Measurements from ENCODE around the gene WDR86. TPM values are rescaled to one million over a fixed set of nuclear protein-coding genes. Genes with fewer than 3 reads are reported as not detected.

WDR86 gene
- polyA plus RNA-seq, 1 donor from 2014 or later, result 46.2 TPM

DNA sequence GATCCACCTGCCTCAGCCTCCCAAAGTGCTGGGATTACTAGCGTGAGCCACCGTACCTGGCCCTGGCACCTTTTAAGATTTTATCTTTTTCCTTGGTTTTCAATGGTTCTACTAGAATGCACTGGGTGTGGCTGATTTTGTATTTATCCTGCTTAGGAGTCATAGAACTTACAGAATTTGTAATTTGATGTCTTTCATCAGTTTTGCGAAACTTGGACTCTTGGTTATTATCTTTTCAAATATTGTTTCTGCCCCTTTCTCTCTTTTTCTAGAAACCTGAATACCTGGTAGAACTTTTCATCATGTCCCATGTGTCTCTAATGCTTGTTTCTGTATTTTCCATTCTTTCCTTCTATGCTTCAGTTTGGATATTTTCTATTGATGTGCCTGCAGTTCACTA, 71.0 kb downstream of the WDR86 start:
- Histone ChIP-seq H3K4me2 (ENCODE audit: low read length) (no peak overlapping the region), H3K9me3 (ENCODE audit: low read length) (no peaks in the 10 kb centered on the region), H3F3A (ENCODE audit: insufficient read depth, low read length, poor library complexity, severe bottlenecking) (no peaks in the 10 kb centered on the region), H3K9me2 (ENCODE audit: insufficient read depth, low read length) (no peaks in the 10 kb centered on the region), H3K4me3 (ENCODE audit: low read length) (no peak overlapping the region), H3K27me3 (ENCODE audit: insufficient read depth, low read depth, low read length) (no peaks in the 10 kb centered on the region), H3K36me3 (ENCODE audit: insufficient read depth, low read length) (no peaks in the 10 kb centered on the region), H3K79me2 (replicated peaks; ENCODE audit: insufficient read depth, low read length) (peaks cover 3% of the 10 kb centered on the region), H3K9ac (ENCODE audit: low read length) (no peak overlapping the region), H3K27ac (ENCODE audit: low read length) (no peak overlapping the region), H2AFZ (ENCODE audit: low read depth, low read length) (no peak overlapping the region), H4K20me1 (ENCODE audit: insufficient read depth) (no peaks in the 10 kb centered on the region)
- TF ChIP-seq MXI1 (conservative IDR thresholded peaks at IDR 0.05; ENCODE audit: poor library complexity, severe bottlenecking), result no peak
- TF ChIP-seq, protein P1, sequence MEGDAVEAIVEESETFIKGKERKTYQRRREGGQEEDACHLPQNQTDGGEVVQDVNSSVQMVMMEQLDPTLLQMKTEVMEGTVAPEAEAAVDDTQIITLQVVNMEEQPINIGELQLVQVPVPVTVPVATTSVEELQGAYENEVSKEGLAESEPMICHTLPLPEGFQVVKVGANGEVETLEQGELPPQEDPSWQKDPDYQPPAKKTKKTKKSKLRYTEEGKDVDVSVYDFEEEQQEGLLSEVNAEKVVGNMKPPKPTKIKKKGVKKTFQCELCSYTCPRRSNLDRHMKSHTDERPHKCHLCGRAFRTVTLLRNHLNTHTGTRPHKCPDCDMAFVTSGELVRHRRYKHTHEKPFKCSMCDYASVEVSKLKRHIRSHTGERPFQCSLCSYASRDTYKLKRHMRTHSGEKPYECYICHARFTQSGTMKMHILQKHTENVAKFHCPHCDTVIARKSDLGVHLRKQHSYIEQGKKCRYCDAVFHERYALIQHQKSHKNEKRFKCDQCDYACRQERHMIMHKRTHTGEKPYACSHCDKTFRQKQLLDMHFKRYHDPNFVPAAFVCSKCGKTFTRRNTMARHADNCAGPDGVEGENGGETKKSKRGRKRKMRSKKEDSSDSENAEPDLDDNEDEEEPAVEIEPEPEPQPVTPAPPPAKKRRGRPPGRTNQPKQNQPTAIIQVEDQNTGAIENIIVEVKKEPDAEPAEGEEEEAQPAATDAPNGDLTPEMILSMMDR (IDR thresholded peaks at IDR 0.05; ENCODE audit: poor library complexity, severe bottlenecking), result no peak
- no peak for TF ChIP-seq SMC3 (conservative IDR thresholded peaks at IDR 0.05; ENCODE audit: poor library complexity)
- no peak for TF ChIP-seq EP300 (conservative IDR thresholded peaks at IDR 0.05; ENCODE audit: poor library complexity, severe bottlenecking)

DNA sequence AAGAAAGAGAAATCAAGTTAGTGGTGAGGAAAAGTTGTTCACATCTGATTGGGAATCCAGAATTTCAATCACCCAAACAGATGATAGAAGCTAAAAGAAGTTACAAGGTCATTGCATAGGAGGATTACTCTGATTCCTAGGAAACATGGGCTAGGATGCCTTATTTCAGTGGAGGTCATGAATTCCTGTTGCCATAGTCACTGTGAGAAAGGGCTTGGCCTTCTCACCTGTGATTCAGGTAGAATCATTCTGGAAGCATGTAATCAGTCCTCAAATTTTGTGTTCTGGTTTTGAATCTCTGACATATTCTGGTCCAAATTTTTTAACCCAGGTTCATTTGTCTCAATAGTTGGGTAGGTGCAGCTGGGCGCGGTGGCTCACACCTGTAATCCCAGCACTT, 72.5 kb downstream of the WDR86 start:
- Histone ChIP-seq H3K27me3 (ENCODE audit: insufficient read depth, low read depth, low read length) (no peaks in the 10 kb centered on the region), H2AFZ (ENCODE audit: low read depth, low read length) (no peak overlapping the region), H3K27ac (ENCODE audit: low read length) (no peak overlapping the region), H3K9me3 (ENCODE audit: low read length) (no peaks in the 10 kb centered on the region), H3F3A (ENCODE audit: insufficient read depth, low read length, poor library complexity, severe bottlenecking) (no peaks in the 10 kb centered on the region), H3K9me2 (ENCODE audit: insufficient read depth, low read length) (no peaks in the 10 kb centered on the region), H3K36me3 (ENCODE audit: insufficient read depth, low read length) (no peaks in the 10 kb centered on the region), H3K4me2 (ENCODE audit: low read length) (no peak overlapping the region), H3K79me2 (replicated peaks; ENCODE audit: insufficient read depth, low read length) (no peaks in the 10 kb centered on the region), H3K9ac (ENCODE audit: low read length) (no peak overlapping the region), H4K20me1 (ENCODE audit: insufficient read depth) (no peaks in the 10 kb centered on the region), H3K4me3 (ENCODE audit: low read length) (no peak overlapping the region)
- TF ChIP-seq, protein P1 (IDR thresholded peaks at IDR 0.05; ENCODE audit: poor library complexity, severe bottlenecking), result no peak
- TF ChIP-seq MXI1 (conservative IDR thresholded peaks at IDR 0.05; ENCODE audit: poor library complexity, severe bottlenecking) (no peak), TAF1 (IDR thresholded peaks at IDR 0.05; ENCODE audit: low read depth) (no peak), EZH2 (IDR thresholded peaks at IDR 0.05; ENCODE audit: borderline replicate concordance, insufficient read depth, low read length, poor library complexity, severe bottlenecking) (no peak), EP300 (conservative IDR thresholded peaks at IDR 0.05; ENCODE audit: poor library complexity, severe bottlenecking) (no peak), POLR2AphosphoS5 (IDR thresholded peaks at IDR 0.05) (no peak), RAD21 (conservative IDR thresholded peaks at IDR 0.05) (no peak), SMC3 (conservative IDR thresholded peaks at IDR 0.05; ENCODE audit: poor library complexity) (no peak)
- TF ChIP-seq, protein P2, sequence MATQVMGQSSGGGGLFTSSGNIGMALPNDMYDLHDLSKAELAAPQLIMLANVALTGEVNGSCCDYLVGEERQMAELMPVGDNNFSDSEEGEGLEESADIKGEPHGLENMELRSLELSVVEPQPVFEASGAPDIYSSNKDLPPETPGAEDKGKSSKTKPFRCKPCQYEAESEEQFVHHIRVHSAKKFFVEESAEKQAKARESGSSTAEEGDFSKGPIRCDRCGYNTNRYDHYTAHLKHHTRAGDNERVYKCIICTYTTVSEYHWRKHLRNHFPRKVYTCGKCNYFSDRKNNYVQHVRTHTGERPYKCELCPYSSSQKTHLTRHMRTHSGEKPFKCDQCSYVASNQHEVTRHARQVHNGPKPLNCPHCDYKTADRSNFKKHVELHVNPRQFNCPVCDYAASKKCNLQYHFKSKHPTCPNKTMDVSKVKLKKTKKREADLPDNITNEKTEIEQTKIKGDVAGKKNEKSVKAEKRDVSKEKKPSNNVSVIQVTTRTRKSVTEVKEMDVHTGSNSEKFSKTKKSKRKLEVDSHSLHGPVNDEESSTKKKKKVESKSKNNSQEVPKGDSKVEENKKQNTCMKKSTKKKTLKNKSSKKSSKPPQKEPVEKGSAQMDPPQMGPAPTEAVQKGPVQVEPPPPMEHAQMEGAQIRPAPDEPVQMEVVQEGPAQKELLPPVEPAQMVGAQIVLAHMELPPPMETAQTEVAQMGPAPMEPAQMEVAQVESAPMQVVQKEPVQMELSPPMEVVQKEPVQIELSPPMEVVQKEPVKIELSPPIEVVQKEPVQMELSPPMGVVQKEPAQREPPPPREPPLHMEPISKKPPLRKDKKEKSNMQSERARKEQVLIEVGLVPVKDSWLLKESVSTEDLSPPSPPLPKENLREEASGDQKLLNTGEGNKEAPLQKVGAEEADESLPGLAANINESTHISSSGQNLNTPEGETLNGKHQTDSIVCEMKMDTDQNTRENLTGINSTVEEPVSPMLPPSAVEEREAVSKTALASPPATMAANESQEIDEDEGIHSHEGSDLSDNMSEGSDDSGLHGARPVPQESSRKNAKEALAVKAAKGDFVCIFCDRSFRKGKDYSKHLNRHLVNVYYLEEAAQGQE (IDR thresholded peaks at IDR 0.05; ENCODE audit: borderline replicate concordance), result no peak

All from neural cell (in vitro differentiated cells).